GM18861 (cell line): ENCODE results near the gene MFSD6L.
"Not testable (repeated sequence)": the region's sequence is repeated elsewhere in the genome, so short reads cannot be mapped to it uniquely, and the experiment has no call there.

Experiments
- ATAC-seq: cut with Tn5 transposase; IDR thresholded peaks from one replicate; pipeline ENCODE4 v1.9.1; 2021; ENCODE audit not compliant: unreplicated experiment

Gene MFSD6L

DNA sequence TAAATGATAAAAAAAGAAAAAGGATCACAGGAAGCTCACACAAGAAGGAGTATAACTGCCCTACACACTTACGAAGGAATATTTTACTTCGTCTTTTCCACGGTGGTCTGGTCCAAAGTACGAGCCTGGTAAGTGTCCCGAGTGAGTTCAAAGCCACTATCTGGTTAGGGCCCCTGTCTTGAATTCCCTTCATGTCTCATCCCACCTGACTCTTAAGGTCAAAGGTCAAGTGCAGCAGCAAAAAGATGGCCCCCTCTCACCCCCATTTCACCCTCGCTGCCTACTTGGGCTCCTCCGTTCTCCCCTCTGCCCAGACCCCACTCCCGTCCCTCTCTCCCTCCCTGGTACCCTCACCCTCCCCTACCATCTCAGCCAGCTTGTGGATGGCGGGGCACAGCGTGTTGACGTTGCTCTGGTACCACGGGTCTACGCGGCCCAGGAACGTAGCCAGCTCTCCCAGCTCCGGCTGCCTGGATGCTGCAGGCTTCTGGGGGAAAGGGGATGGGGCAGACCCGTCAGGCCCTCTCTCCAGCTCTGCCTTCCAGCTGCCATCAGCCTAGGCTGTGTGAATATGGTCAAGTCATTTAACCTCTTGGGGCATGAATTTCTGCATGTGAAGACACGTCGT lies 27.8 kb upstream of the MFSD6L start:
- ATAC-seq, result no peak

DNA sequence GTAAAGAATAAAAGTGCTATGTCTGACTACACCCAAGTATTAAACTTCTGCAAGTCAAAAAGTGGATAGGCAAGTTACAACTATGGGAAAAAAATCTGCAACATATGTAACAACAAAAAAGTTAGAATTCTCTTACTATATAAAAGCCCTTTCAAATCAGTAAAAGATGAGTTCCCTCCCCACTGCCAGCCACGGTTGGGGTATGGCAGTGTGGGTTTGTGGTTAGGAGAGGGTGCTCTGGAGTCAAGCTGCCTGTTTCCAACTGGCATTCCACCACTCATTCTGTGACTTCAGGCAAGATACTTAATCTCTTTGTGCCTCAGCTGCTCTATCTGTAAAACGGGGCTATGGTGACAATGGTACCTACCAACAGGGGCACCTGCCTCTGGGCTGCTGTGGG lies 26.6 kb upstream of the MFSD6L start:
- ATAC-seq, result no peak

DNA sequence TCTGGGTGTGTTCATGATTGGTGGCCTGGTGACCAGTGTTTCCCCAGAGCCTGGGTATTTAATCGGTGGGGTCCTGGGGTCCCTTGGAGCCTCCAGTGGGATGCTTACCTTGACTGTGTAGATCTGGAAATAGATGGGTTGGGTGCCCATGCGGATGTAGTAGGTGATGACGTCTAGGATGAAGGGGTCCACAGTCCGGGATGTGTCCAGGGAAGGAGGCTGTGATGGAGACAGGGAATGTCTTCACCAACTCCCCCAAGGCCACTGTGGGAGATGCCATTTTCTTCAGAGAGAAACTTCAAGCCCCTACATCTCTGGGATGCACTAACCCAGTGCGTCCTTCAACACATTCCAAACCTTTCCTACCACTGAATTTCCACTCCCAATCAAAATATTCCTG lies 24.1 kb upstream of the MFSD6L start:
- no peak for ATAC-seq

DNA sequence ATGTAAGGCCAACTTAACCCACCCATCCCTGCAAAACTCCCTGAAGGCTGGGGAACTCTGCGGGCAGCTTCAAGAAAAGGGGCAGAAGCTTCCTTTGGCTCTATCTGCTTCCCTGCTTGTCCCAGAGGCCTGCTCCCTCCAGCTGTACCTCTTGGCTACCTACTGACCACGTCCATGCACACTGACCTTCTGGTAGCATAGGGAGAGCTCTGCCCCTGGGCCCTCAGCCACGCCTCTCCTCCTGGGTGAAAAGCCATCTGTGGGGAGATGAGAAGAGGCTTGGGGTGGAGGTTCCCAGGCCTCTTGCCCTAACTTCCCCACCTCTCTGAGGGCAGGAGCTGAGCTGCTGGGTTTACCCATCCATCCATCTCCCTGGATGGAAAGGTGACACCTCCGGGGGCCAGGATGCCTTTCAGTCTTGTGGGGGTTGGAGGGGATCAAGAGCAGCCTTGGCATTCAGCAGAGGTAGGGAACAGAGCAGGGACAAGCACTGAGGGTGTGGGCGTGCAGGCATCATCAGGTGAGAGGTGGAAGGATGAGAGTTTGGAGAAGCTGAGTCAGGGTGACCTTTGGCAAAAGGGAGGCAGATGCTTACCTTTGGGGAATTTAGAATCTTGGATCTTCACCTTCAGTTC lies 23.4 kb upstream of the MFSD6L start:
- no peak for ATAC-seq

DNA sequence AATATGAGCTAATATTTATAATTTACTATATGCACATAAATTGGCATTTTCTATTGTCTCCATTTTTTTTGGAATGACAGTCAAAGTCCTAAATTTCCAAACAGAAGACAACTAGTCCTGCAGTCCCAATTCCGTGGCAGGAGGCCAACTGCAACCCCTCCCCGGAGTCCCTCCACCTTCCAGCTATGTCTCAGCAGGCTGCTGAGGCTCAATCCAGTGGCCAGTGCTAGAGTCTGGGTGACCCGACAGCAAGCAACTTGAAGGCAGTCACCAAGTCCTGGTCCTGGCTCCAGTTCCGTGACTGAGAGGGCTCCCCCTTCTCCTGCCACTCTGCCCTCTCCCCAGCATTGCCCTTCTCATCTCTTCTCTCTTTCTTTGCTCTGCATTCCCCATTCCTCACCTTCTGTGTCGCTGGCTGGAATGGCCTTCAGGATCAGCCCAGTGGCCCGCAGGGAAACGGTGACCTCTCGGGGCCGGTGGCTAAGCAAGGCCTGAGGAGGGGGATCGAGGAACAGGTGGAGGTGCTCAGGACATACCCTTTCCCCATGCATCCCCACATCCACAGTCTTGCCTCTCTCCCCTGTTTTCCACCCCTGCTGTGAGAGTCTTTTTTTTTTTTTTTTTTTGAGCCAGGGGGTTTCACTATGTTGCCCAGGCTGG lies 22.4 kb upstream of the MFSD6L start:
- ATAC-seq, result no peak

DNA sequence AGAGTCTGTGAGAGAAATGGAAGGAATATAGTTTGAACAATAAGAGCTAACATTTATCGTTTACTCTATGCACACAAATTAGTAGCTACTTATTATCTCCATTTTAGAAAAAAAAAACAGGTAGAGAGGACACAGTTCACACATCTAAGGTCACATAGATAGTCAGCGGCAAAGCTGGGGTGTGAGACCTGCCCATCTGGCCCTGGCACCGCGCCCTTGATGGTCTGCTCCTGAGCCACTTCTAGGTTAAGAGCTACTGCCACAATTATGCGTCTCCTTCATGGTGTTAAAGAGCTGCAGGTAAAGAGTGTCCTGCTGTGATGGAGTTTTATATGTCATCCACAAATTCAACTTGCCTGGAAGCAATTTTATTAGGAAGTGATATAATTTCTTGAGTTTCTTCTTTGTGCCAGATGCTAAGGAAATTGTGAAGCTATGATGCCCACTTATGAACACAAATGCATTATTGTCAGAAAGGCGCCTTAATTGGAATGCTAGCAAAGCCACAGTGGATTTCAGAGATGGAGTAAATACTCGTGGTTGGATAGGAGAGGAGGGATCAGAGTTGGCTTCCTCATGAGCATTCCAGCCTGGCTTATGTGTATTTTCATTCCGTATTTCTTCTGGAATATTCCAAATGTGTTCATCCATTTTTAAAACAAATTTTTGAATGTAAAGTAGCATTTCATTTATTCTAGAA lies 21.3 kb upstream of the MFSD6L start:
- ATAC-seq, result no peak

DNA sequence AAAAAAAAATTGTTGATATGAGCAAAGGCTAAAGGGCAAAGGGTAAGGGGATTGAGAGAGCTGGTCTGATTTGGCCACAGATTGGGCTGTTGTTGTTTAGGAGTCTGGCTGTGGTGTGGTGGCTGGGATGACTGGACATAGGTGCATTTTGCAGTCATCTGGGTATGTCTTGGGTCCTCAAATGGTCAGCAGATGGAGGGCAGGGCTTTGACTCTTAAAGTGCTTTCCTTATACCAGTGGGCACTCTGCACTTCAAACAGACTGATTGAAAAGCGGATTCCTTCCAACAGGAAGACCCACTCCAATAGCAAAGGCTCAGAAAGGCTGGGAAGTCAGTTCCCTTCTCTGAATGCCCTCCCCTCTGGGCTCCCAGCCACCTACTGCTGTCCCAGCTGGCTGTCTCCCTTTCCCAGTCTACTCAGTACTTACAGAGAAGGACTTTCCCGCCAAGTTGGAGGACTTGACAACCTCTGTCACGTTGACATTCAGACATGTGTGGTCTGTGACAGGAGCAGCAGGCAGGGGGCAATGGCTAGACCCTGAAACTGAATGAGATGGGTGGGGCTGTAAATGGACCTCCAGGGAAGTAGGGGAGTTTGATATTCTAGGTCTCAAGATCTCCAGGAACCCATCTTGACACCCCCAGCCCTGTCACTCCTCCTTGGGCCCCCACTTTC lies 19.6 kb upstream of the MFSD6L start:
- no peak for ATAC-seq

DNA sequence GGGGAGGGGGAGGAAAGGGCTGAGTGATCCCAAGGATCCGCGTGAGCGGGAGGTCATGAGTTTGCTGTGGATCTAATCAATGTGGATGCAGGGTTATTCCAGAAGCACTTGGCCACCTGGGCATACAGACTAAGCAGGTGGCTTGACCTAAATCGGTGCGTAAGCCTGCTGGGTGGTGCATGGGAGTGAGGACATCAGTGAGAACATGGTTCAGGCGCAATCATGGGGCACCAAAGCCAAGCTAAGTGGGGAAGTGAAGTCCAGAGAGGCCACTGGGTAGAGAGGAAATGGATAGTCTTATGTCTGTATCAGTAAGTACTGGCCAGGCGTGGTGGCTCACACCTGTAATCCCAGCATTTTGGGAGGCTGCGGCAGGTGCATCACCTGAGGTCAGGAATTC lies 18.9 kb upstream of the MFSD6L start:
- ATAC-seq, result no peak

DNA sequence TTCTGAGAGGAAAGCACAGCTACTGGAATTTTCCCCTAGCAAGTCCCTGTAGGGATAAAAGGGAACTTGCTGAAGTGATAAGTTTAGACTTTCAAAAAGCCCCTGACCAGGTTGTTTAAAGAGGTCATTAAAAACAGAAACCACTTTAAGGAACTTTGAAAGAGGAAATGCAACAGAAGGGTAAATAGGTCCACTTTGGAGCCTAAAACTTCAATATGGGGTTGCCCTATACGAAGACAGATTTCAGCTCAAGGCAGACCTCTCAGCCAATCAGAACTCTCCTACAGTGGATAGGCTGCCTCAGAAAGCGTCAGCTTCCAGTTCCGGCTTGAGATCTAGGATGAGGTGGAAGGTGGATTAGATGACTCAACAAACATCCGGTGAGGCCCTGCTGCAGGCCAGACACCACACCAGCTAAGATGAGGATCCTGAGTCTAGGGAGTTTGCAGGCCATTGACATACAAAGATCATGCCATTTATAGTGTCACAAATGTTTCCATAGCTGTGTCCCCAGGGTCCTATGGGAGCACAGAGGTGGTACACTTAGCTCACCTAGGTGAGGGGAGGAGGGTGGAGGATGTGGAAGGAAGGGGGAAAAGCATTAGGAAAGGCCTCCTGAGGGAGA lies 7.9 kb upstream of the MFSD6L start:
- peak; percentile 91 for ATAC-seq

DNA sequence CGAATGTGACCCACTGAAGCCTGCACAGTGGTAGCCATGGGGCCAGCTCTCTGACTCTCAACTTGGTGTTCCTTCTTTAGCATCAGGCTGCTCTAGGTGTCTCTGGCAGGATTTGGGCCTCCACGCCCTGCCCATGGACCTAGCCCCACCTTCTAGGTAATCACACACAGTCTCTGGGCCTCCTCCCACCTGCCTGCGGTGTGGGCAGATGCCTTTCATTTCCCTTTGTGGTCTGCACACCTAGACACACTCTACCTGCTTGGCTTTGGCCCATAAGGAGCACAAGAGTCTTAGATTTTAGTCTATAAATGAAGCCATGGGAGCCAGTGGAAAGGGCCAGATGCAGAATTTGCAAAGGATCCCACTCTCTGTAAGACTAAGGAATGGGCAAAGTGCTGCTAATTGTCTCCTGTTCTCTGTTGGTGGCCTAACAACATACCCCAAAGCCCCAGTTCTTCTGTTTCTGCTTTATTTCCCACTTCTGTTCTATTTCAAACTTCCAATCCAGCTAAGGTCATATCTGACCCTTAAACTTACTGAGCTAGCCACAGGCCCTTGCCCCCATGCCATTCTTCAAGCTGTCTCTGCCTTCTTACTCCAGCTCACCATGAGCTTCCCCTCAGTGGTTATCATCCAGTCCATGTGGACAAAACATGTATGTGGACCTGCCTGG lies 7.2 kb upstream of the MFSD6L start:
- ATAC-seq, result no peak

DNA sequence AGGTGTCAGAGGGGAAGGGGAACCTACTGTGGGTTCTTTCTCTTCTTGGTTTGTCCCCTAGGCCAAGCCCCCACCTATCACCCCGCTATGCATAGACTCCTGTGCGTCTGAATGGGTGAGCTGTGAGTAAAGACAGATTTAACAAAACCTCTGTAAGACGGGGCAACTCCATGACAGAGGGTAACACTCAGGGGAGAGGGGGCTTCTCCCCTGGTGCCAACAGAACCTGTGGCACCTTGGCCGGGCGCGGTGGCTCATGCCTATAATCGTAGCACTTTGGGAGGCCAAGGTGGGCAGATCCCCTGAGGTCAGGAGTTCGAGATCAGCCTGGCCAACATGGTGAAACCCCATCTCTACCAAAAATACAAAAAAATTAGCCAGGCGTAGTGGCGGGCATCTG lies 6.2 kb upstream of the MFSD6L start:
- ATAC-seq, result not testable (repeated sequence)

DNA sequence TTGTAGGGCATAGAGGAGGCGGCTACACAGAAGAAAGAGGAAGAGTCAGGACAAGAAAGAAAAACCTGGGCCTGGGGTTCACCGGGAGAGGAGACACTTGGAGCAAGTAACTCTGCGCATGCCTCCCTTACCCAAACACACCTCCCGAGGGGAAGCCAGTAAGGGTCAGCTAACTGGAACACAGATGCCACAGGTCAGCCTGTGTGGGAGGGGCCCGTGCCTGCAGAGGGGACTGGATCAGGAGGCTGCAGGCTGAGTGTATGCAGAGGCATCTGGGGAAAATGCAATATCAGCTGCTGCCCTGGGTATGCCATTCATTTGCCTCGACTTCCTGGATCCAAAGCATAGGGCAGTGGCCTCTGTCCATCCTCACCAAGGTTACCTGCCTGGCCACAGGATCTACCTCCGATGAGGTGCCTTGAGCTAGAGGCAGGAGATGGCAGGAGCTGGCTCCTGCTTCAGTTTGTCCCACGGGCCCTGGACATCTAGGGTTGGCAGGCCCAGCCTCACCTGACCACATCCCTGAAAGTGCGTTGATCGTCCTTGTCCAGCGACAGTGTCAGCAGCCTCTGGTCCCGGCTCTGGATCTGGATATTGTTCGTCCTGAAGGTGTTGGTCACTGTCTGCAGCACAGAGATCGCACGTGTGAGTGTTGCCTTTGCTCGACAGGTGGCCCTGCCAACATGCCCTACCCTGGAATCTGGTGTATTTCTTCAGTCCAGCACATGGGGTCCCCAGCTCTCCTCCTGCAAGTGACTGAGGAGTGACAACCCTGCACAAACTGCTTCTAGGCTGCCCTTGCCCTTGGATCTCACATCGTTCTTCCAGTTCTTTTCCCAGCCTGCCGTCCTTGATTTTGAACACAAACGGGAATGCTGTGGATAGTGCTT lies 4.6 kb upstream of the MFSD6L start:
- ATAC-seq, result no peak

DNA sequence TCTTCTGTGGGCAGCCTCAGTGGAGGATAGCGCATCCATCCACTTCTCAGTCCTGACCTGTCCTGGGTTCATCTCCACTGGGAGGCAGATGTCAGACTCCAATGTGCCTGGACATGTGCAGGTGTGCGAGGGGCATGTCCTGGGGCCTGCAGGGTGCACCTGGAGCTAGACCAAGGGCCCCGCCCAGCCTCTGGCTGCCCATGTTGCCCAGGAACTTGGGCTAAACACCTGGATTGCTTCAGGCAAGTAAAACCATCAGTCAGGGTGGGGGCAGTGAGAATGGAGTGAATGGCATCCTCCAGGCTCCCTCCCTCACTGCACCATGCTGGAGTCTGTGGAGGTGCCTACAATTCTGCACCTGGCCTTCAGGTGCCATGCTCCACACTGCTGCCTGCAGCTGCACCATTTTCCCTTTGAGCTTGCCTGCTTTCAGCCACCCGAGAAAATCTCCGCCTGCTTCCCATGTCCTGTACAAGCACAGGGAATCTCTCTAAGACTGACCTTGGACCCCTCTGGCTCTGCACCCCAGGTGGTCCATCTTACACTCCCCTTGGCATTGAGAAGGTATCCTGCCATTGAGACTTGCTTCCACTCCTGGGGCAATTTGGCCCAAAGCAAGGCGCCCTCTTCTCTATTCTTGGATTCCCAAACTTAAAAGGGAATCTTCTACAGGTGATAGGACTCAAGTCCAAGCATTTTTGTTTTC lies 2.1 kb upstream of the MFSD6L start:
- no peak for ATAC-seq

DNA sequence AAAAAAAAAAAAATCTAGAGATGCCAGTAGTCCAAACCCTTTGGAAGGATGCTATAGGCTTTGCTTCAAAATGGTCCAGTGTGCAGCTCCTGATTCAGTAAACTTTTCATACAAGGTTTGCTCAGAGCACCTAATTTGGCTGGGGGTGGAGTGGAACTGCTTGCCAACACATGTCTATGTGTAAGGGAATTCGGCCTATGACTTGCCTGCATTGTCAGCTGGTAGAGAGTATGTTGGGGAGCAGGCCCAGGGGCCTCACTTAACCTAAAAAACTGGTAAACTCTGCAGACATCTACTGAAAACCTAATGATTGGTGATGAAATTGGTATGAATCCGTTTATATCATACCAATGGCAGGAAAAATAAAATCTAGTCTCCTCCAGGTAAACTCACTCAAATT lies 1.5 kb upstream of the MFSD6L start:
- no peak for ATAC-seq

DNA sequence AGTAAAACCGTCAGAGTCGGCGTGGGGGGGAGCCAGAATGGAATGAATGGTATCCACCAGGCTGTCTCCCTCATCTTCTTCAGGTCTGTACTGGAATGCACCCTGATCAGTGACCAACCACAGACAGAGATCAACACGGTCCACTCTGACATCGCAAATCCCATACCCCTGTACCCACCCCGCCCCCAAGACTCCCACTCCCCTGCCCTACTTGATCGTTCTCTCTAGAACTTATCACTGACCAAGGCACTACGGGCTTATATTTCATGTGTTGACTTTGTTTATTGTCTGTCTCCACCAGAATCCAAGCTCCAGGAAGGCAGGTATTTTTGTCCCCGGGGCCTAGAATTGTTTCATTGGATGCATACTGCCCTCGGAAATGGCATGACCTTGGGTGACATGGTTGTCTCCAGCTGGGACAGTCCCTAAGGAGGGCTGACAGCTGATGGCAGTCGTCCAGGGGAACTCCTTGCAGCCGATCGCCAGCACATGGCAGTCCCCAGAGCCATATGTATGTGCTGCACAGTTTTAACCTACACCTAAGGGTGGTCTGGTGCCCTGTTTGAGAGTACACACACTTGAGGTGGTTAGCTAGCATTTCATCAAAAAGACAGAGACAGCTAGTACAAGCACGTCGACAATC lies 526 bp upstream of the MFSD6L start:
- ATAC-seq, result no peak

DNA sequence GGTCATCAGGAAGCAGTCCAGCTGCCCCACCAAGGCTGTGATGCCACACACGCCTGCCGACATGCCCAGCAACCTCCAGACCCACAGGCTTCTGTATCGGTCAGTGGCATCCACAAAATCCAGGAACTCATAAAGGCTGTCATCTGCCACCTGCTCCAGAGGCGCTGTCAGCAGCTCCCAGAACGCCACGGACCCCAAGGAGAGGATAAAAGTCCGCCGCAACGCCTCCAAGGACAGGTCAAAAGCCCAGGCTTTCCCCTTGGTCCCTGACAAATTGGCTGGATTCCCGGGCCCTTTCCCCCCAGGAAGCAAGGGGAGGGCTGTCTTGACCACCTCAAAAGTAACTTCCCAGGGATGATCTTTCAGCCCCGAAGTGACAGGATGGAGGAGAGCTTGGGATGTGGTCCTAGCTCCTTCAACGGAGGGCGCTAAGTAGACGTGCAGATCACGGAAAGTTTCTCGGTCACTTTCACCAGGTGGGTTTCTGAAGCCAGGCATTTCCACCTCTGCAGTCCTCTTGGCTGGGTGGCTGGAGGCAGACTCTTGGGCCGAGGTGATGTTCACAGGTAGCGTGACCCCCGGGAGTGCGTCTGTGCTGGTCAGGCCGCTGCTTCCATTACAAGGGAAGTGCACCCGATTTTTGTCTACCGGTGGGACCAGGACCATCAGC lies 854 bp downstream of the MFSD6L start:
- ATAC-seq, result no peak

DNA sequence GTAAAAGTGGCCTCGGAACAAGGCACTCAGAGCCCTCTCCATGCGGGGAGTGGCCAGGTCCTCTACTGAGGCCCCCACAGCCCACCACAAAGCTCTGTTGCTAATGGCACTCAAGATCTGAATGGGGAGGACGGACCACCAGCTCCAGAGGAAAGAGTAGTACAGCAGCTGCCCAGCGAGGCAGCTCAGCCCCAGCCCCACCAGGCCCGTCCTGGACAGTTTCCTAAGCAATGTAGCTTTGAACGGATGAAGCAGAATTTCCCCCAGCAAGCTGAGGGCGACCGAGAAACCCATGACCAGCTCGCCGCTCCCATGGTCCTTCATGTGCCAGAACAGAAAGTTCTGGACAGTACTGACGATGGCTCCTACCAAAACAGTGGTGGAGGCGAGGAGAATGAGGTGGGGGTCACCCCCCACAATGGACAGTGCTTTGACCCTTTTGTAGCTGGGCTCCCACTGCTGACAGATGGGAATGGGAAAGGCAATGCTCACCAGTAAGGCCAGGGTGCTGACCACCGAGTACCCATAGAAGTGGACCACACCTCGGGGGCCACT lies 1.5 kb downstream of the MFSD6L start:
- ATAC-seq, result no peak

DNA sequence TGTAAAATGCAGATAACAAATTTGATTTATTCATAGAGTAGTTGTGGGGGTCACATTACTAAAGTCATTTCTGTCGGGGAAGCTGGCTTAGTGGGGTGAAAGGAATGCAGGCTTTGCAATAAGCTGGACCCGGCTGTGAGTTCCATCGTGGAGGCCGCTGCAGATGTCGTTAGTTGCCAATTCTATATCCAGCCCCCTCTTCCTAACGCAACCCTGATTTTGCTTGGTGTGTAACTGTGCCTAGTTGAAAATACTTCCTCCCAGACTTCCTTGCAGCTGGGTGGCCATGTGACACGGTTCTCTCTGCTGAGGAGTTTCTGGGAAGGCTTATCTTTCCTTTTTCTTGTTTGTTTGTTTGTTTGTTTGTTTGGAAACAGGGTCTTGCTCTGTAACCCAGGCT lies 4.5 kb downstream of the MFSD6L start:
- ATAC-seq, result no peak
